HG03135 (cell line): ENCODE data around the gene C10orf88.
"Not testable (repeated sequence)": the region's sequence is repeated elsewhere in the genome, so short reads cannot be mapped to it uniquely, and the experiment has no call there.

Experiments used
- ATAC-seq: cut with Tn5 transposase; IDR thresholded peaks from one replicate; pipeline ENCODE4 v1.9.1; 2021; ENCODE audit warnings: mild to moderate bottlenecking, moderate library complexity; ENCODE audit not compliant: unreplicated experiment

The C10orf88 gene

GRCh38 chr10:122966879-122967278 lies 12.9 kb upstream of the C10orf88 start:
- no peak for ATAC-seq

GRCh38 chr10:122962405-122962804 lies 8.4 kb upstream of the C10orf88 start:
- ATAC-seq, result no peak

GRCh38 chr10:122957474-122957873 lies 3.4 kb upstream of the C10orf88 start:
- no peak for ATAC-seq

- no peak for ATAC-seq
Measured at GRCh38 chr10:122955892-122956291, 1.9 kb upstream of the C10orf88 start.

GRCh38 chr10:122954731-122955050 lies 664 bp upstream of the C10orf88 start:
- ATAC-seq, result no peak

GRCh38 chr10:122949296-122949695 lies 4.7 kb downstream of the C10orf88 start:
- ATAC-seq, result no peak

GRCh38 chr10:122939856-122940543 lies 14.0 kb downstream of the C10orf88 start:
- ATAC-seq, result no peak

GRCh38 chr10:122939133-122939855 lies 14.7 kb downstream of the C10orf88 start:
- no peak for ATAC-seq

GRCh38 chr10:122931088-122931906 lies 22.7 kb downstream of the C10orf88 start:
- no peak for ATAC-seq

GRCh38 chr10:122930140-122930539 lies 23.9 kb downstream of the C10orf88 start:
- no peak for ATAC-seq

GRCh38 chr10:122915700-122916099 lies 38.3 kb downstream of the C10orf88 start:
- ATAC-seq, result no peak

GRCh38 chr10:122911889-122912484 lies 42.0 kb downstream of the C10orf88 start:
- ATAC-seq, result no peak

GRCh38 chr10:122910310-122910709 lies 43.7 kb downstream of the C10orf88 start, which contains the start of gene FAM24A:
TSS of gene FAM24A (plus strand) at chr10:122910610. CDS start at chr10:122911635, 1,025 bp downstream.
- ATAC-seq, result no peak

GRCh38 chr10:122903861-122904260 lies 50.2 kb downstream of the C10orf88 start:
- not testable (repeated sequence) for ATAC-seq

- ATAC-seq, result no peak
Measured at GRCh38 chr10:122894261-122894944, 59.6 kb downstream of the C10orf88 start.

- no peak for ATAC-seq
Measured at GRCh38 chr10:122884166-122884565, 69.9 kb downstream of the C10orf88 start.

- no peak for ATAC-seq
Measured at GRCh38 chr10:122882766-122883165, 71.3 kb downstream of the C10orf88 start.
